ENCODE data around the gene SYNGR2.

DNA sequence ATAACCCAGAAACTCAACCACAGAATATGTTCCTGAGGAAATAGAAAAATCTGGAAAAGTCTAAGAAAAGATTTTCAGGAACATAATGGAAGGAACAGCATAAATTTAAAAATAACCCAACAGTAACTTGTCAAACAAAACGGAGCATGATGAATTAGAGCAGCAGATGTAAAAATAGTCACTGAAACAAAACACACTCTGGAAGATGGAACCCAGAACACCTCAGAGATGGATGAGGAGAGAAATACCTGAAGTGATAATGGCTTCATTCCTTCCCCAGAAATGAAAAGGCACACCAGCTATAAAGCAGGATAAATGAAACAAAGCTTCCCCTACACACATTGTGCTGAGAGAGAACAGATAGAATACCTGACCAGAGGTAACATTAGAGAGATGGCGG is 12.1 kb downstream of the SYNGR2 start:
- TF ChIP-seq POLR2AphosphoS5 (IDR thresholded peaks at IDR 0.05) = peak in 2 of 3 donors; percentile 24 to 61
- no peak for TF ChIP-seq CTCF (IDR thresholded peaks at IDR 0.05)
- TF ChIP-seq POLR2A (IDR thresholded peaks at IDR 0.05) = no peak
- TF ChIP-seq EP300 (IDR thresholded peaks at IDR 0.05) = no peak

All from stomach (tissue), 4 donors.